Lower leg skin (tissue), 4 donors: Measurements from ENCODE around the gene BGN. TPM values are rescaled to one million over a fixed set of nuclear protein-coding genes. Genes with fewer than 3 reads are reported as not detected.

Experiments used
- DNase-seq, 2 donors: peaks; one replicate each; pipeline ENCODE4 v3.0.0-alpha.2; 2019; ENCODE audit warnings: low spot score in 2 of 2
- H3K4me3 ChIP-seq: fragments of 200-600 bp; sonication (generic); 2 replicates; pipeline ENCODE4 v1.5.1; 2017; ENCODE audit warnings: mild to moderate bottlenecking, low read depth; ENCODE audit not compliant: poor library complexity, severe bottlenecking
- POLR2A ChIP-seq, 2 donors: fragments of 450-650 bp; IDR thresholded peaks; one replicate each; pipeline ENCODE4 v1.6.1; 2016 to 2017; ENCODE audit warnings: antibody characterized with exemption in 2 of 2, mild to moderate bottlenecking in 1 of 2, moderate library complexity in 1 of 2
- WGBS, 2 donors: methylation state at CpG; one replicate each; pipeline ENCODE4 v1.1.5; 2018; 5-methylcytosine and 5-hydroxymethylcytosine counted together
- intact Hi-C: fragments of 100-400 bp; cut with DNase I; formaldehyde crosslinking; loops from one replicate; pipeline ENCODE4 v1.15.0; 2023; ENCODE audit warnings: low total_unique reads
- total RNA-seq, 4 donors: library from RNA; depleted of rRNA; stranded (reverse); fragments of >200 nt; gene quantifications; one replicate each; pipeline ENCODE4 v1.1.0, GENCODE V29; 2016
- TF ChIP-seq, protein P1 (sequence below), 3 donors: fragments of 450-650 bp; IDR thresholded peaks; one replicate each; pipeline ENCODE4 v1.5.1; 2016; ENCODE audit warnings: antibody characterized with exemption in 3 of 3, mild to moderate bottlenecking in 3 of 3, moderate library complexity in 2 of 3

BGN gene
- total RNA-seq, 4 donors from 2014 or later = 18.1 to 34.2 (median 22.8) TPM

DNA sequence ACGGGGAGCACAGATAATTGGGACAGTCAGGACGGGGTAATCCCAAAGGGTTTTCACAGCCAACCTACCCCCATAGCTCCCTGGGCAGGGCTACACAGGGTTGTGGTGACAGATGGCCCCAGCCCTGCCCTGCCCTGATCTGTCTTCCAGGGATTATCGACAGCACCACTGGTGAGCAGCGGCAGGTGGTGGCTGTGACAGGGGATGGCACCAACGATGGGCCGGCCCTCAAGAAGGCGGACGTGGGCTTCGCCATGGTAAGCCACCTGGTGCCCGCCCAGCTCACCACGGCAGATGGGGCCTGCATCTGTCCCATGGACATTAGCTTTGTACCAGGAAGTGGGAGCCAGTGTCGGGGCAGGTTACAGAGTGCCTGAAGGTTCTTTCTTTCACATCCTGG is 62.0 kb downstream of the BGN start:
- 89 to 92% methylated on average over 12 of the region's 12 CpGs for WGBS, 2 donors
- intact Hi-C loops = loop anchor here (10.0 kb wide), 1 partner anchor 108 kb away; no protein-coding TSS in a partner anchor
- DNase-seq = no peak
- TF ChIP-seq POLR2A (IDR thresholded peaks at IDR 0.05) = no peak
- TF ChIP-seq, protein P1, sequence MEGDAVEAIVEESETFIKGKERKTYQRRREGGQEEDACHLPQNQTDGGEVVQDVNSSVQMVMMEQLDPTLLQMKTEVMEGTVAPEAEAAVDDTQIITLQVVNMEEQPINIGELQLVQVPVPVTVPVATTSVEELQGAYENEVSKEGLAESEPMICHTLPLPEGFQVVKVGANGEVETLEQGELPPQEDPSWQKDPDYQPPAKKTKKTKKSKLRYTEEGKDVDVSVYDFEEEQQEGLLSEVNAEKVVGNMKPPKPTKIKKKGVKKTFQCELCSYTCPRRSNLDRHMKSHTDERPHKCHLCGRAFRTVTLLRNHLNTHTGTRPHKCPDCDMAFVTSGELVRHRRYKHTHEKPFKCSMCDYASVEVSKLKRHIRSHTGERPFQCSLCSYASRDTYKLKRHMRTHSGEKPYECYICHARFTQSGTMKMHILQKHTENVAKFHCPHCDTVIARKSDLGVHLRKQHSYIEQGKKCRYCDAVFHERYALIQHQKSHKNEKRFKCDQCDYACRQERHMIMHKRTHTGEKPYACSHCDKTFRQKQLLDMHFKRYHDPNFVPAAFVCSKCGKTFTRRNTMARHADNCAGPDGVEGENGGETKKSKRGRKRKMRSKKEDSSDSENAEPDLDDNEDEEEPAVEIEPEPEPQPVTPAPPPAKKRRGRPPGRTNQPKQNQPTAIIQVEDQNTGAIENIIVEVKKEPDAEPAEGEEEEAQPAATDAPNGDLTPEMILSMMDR (IDR thresholded peaks at IDR 0.05) = no peak
- H3K4me3 ChIP-seq = no peak overlapping the region

DNA sequence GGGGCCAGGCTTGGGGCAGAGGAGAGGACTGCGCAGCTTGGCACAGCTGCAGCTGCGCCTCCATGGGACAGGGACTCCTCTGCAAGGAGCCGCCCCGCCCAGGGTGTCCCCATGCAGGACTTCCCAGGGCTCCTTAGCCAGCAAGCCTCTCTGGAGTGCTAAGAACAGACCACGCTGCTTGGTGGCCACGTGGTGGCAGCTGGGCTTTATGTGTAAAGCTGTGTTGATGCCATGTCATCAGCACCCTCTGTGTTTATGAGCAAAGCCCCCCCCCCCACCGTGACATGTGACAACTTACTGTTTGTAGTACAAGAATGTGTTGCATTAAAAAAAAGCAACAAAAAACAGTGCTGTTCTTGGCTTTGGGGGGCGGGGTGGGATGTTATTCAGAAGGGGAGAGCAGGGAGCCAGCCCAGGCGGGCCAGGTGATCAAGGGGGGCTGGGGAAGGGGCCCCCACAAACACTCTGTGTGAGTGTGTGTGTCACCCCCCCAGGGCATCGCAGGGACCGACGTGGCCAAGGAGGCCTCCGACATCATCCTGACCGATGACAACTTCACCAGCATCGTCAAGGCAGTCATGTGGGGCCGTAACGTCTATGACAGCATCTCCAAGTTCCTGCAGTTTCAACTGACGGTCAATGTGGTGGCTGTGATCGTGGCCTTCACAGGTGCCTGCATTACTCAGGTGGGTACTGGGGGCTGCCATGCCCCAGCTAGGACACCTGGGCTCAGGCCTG is 63.0 kb downstream of the BGN start:
- TF ChIP-seq POLR2A (IDR thresholded peaks at IDR 0.05) = no peak
- TF ChIP-seq, protein P1 (IDR thresholded peaks at IDR 0.05) = no peak
- intact Hi-C loops = loop anchor here (10.0 kb wide), 1 partner anchor 107 kb away; no protein-coding TSS in a partner anchor
- no peak overlapping the region for H3K4me3 ChIP-seq
- DNase-seq = no peak
- 82 to 85% methylated on average over 12 to 18 of the region's 19 CpGs for WGBS, 2 donors

Other genes starting within 250 kb of the BGN start
- not detected for gene PNMA6F, start 173.2 kb upstream of the BGN start, total RNA-seq
- 1 to 10 TPM; 1.0 to 4.7 (median 2.7) TPM for gene ZNF275, start 160.8 kb upstream of the BGN start, total RNA-seq
- gene PNMA6E, start 93.6 kb upstream of the BGN start, total RNA-seq = under 1 TPM in 2 of 4 donors, not detected in 2; 0.13 to 0.20 TPM
- gene ZFP92, start 83.5 kb upstream of the BGN start, total RNA-seq = under 1 TPM in 3 of 4 donors, not detected in 1; 0.08 to 0.68 (median 0.20) TPM
- gene TREX2, start 48.9 kb upstream of the BGN start, total RNA-seq = 100 to 1,000 TPM in 2 of 4 donors, 10 to 100 TPM in 2; 76.4 to 129 (median 112) TPM
- gene HAUS7, start 24.4 kb upstream of the BGN start, total RNA-seq = 10 to 100 TPM in 3 of 4 donors, 1 to 10 TPM in 1; 2.7 to 24.2 (median 13.6) TPM
- gene ATP2B3, start 22.7 kb downstream of the BGN start, total RNA-seq = under 1 TPM in 1 of 4 donors, not detected in 3; 0.07 TPM
- gene CCNQ, start 104.2 kb downstream of the BGN start, total RNA-seq = 10 to 100 TPM; 20.7 to 35.7 (median 28.5) TPM
- under 1 TPM in 2 of 4 donors, not detected in 2; 0.13 to 0.20 TPM for gene DUSP9, start 152.2 kb downstream of the BGN start, total RNA-seq
- 1 to 10 TPM in 3 of 4 donors, under 1 TPM in 1; 0.76 to 6.7 (median 2.1) TPM for gene PNCK, start 178.8 kb downstream of the BGN start, total RNA-seq
- gene SLC6A8, start 192.9 kb downstream of the BGN start, total RNA-seq = 10 to 100 TPM; 26.5 to 43.5 (median 34.5) TPM
- 100 to 1,000 TPM; 139 to 210 (median 169) TPM for gene BCAP31, start 229.4 kb downstream of the BGN start, total RNA-seq
- gene ABCD1, start 229.9 kb downstream of the BGN start, total RNA-seq = 1 to 10 TPM; 5.0 to 9.3 (median 7.4) TPM